ENCODE measurements around the gene UBL4A. TPM values are rescaled to one million over a fixed set of nuclear protein-coding genes. Genes with fewer than 3 reads are reported as not detected.
A peak's percentile ranks its signal among the peaks of the same experiment; 100 is the strongest.

Gene UBL4A
- total and polyA plus RNA-seq, 4 donors, result 21.3 to 39.6 (median 30.6) TPM

- TF ChIP-seq CTCF (IDR thresholded peaks at IDR 0.05; ENCODE audit: control extremely low read depth, extremely low read depth), result no peak
- Histone ChIP-seq H3K4me3 (no peak overlapping the region), H3K27ac (ENCODE audit: low read depth in 1 of 2, low read length in 1 of 2) (no peak overlapping the region), H3K36me3 (ENCODE audit: control insufficient read depth in 4 of 4, insufficient read depth in 4 of 4, low read length in 4 of 4) (peaks cover 0 to 8% (median 3%) of the 10 kb centered on the region in 4 donors), H3K9me3 (ENCODE audit: control insufficient read depth in 4 of 4, insufficient read depth in 3 of 4, low read length in 3 of 4) (no peaks in the 10 kb centered on the region), H3K9ac (ENCODE audit: insufficient read depth in 1 of 2, low read length in 2 of 2) (no peak overlapping the region), H3K27me3 (ENCODE audit: control insufficient read depth in 3 of 3, insufficient read depth in 3 of 3, low read length in 2 of 3) (no peaks in the 10 kb centered on the region), H3K4me1 (ENCODE audit: control insufficient read depth in 5 of 5, insufficient read depth in 5 of 5, low read length in 5 of 5) (peaks cover 0 to 10% (median 0%) of the 10 kb centered on the region in 5 donors)
- DNase-seq (no peak), ATAC-seq (ENCODE audit: insufficient read depth, low FRiP score) (no peak)
- WGBS, 2 donors, result 90 to 91% methylated on average over 25 to 26 of the region's 26 CpGs
These were observed 26.1 kb downstream of the UBL4A start for GRCh38 chrX:154460326-154460725.

GRCh38 chrX:154459832-154460231, 26.6 kb downstream of the UBL4A start:
- Histone ChIP-seq H3K4me1 (ENCODE audit: control insufficient read depth in 5 of 5, insufficient read depth in 5 of 5, low read length in 5 of 5) (peaks cover 0 to 10% (median 0%) of the 10 kb centered on the region in 5 donors), H3K27ac (ENCODE audit: low read depth in 1 of 2, low read length in 1 of 2) (no peak overlapping the region), H3K27me3 (ENCODE audit: control insufficient read depth in 3 of 3, insufficient read depth in 3 of 3, low read length in 2 of 3) (no peaks in the 10 kb centered on the region), H3K36me3 (ENCODE audit: control insufficient read depth in 4 of 4, insufficient read depth in 4 of 4, low read length in 4 of 4) (peaks cover 0 to 8% (median 2%) of the 10 kb centered on the region in 4 donors), H3K9me3 (ENCODE audit: control insufficient read depth in 4 of 4, insufficient read depth in 3 of 4, low read length in 3 of 4) (no peaks in the 10 kb centered on the region), H3K9ac (ENCODE audit: insufficient read depth in 1 of 2, low read length in 2 of 2) (no peak overlapping the region), H3K4me3 (no peak overlapping the region)
- no peak for TF ChIP-seq CTCF (IDR thresholded peaks at IDR 0.05; ENCODE audit: control extremely low read depth, extremely low read depth)
- no peak for DNase-seq
- WGBS, 2 donors, result 65 to 76% methylated on average over 9 to 14 of the region's 14 CpGs
- ATAC-seq (ENCODE audit: insufficient read depth, low FRiP score), result no peak

- no peaks in the 10 kb centered on the region for H3K27me3 ChIP-seq (ENCODE audit: control insufficient read depth in 3 of 3, insufficient read depth in 3 of 3, low read length in 2 of 3)
- TF ChIP-seq CTCF (IDR thresholded peaks at IDR 0.05; ENCODE audit: control extremely low read depth, extremely low read depth), result no peak
- no peak for DNase-seq
- H3K27ac ChIP-seq (ENCODE audit: low read depth in 1 of 2, low read length in 1 of 2), result peak overlapping the region; percentile 52 to 61
- peaks cover 0 to 5% (median 2%) of the 10 kb centered on the region in 4 donors for H3K36me3 ChIP-seq (ENCODE audit: control insufficient read depth in 4 of 4, insufficient read depth in 4 of 4, low read length in 4 of 4)
- peak overlapping the region; percentile 48 for H3K4me3 ChIP-seq
- H3K9ac ChIP-seq (ENCODE audit: insufficient read depth in 1 of 2, low read length in 2 of 2), result no peak overlapping the region
- peaks cover 0 to 10% (median 0%) of the 10 kb centered on the region in 5 donors for H3K4me1 ChIP-seq (ENCODE audit: control insufficient read depth in 5 of 5, insufficient read depth in 5 of 5, low read length in 5 of 5)
- ATAC-seq (ENCODE audit: insufficient read depth, low FRiP score), result no peak
- H3K9me3 ChIP-seq (ENCODE audit: control insufficient read depth in 4 of 4, insufficient read depth in 3 of 4, low read length in 3 of 4), result no peaks in the 10 kb centered on the region
- 55 to 60% methylated on average over 8 to 15 of the region's 15 CpGs for WGBS, 2 donors
These were observed 27.2 kb downstream of the UBL4A start for GRCh38 chrX:154458954-154459778.
